ENCODE measurements around the gene PIPOX.

PIPOX gene

DNA sequence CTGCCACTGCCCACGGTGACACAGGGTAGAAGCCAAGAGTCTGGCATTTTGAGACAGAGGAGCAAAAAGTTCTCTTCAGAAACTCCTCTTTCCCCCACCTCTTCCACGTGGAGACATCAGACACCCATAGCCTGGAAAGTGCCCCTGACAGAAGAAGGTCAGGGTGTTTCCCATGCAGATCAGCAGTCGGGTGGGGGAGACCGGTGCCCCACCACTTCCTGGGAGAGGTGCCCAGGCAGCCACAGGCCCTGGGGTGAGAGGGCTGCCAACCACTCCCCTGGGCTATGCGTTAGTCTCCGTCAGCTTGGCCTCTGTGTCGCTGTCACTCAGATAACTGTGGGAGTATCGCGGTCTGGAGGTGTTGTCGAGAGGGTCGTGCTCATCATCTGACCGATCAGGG lies 31.5 kb downstream of the PIPOX start:
- Histone ChIP-seq H2AFZ (ENCODE audit: low read length, unreplicated experiment) (no peak overlapping the region), H3K79me2 (ENCODE audit: control insufficient read depth, insufficient read depth, low read length, unreplicated experiment) (no peaks in the 10 kb centered on the region), H3K4me1 (ENCODE audit: control insufficient read depth, insufficient read depth, low read length, unreplicated experiment) (peaks cover 13% of the 10 kb centered on the region), H3K27me3 (ENCODE audit: insufficient read depth, low read length) (peaks cover 28% of the 10 kb centered on the region), H3K27ac (ENCODE audit: low read depth, low read length) (no peak overlapping the region), H3K4me3 (ENCODE audit: low read depth, low read length) (no peak overlapping the region), H3K36me3 (ENCODE audit: insufficient read depth, low read length) (no peaks in the 10 kb centered on the region)

DNA sequence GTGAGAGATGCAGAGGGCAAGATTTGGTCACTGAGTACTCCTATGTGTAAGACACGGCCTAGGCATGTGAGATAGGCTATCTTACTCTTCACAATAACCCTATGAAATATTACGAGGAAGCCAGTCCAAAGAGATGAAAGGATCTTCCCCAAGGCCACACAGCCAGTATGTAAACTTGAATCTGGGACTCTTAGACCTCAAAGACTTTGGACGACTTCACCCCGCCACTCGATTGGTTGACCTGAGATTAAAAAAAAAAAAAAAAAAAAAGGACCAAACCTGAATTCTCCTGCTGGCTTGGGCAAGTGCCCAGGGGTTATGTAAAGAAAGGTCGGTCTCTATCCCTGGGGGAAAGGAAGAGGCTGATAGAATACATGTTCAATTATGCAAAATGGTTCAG lies 33.1 kb downstream of the PIPOX start:
- no peaks in the 10 kb centered on the region for H3K79me2 ChIP-seq (ENCODE audit: control insufficient read depth, insufficient read depth, low read length, unreplicated experiment)
- no peak overlapping the region for H3K4me3 ChIP-seq (ENCODE audit: low read depth, low read length)
- H3K4me1 ChIP-seq (ENCODE audit: control insufficient read depth, insufficient read depth, low read length, unreplicated experiment) = peaks cover 13% of the 10 kb centered on the region
- H3K36me3 ChIP-seq (ENCODE audit: insufficient read depth, low read length) = no peaks in the 10 kb centered on the region
- H2AFZ ChIP-seq (ENCODE audit: low read length, unreplicated experiment) = no peak overlapping the region
- peaks cover 15% of the 10 kb centered on the region; the same call in 1 of the 2 replicates for H3K27me3 ChIP-seq (ENCODE audit: insufficient read depth, low read length)
- H3K27ac ChIP-seq (ENCODE audit: low read depth, low read length) = no peak overlapping the region

DNA sequence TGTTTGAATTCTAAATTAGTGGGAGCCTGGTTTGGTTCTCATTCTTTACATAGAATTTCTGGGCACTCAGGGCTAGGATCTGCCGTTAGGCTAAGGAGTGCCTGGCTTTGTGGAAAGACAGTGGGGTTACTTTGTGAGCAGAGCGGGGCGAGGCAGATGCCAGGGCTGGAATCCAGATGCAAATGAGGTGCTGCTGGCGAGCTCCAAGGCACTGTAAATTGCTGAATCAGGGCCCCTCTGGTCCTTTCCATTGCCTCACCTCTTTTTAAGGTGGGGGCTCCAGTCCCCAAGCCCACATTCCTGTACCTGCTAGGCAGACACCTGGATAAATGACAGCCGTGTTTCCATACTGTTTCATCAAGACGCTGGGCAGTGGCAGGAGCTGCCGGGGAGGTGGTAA lies 33.8 kb downstream of the PIPOX start:
- peaks cover 13% of the 10 kb centered on the region for H3K4me1 ChIP-seq (ENCODE audit: control insufficient read depth, insufficient read depth, low read length, unreplicated experiment)
- H3K79me2 ChIP-seq (ENCODE audit: control insufficient read depth, insufficient read depth, low read length, unreplicated experiment) = no peaks in the 10 kb centered on the region
- H3K4me3 ChIP-seq (ENCODE audit: low read depth, low read length) = no peak overlapping the region
- no peaks in the 10 kb centered on the region for H3K36me3 ChIP-seq (ENCODE audit: insufficient read depth, low read length)
- H3K27me3 ChIP-seq (ENCODE audit: insufficient read depth, low read length) = peaks cover 10% of the 10 kb centered on the region; the same call in 1 of the 2 replicates
- no peak overlapping the region for H2AFZ ChIP-seq (ENCODE audit: low read length, unreplicated experiment)
- no peak overlapping the region for H3K27ac ChIP-seq (ENCODE audit: low read depth, low read length)

DNA sequence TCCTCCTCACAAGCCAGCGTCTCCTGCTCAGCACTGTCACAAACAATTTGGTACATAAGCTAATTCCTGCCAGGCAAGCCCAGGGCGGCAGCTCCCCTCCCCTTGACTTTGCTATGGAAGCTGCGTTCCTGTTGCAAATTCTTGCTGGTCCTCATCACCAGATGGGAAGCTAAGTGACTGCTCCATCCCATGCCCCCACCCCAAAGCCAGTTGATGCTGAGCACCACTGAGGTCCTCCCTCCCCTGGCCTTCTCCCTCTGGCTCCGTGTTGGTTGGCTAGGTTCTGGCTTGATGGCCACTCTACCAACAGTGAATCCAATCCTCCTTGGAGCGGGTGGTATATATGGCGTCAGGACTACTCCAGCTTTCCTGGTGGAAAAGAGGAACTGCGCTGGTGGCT lies 34.4 kb downstream of the PIPOX start:
- Histone ChIP-seq H3K27me3 (ENCODE audit: insufficient read depth, low read length) (peaks cover 10% of the 10 kb centered on the region; the same call in 1 of the 2 replicates), H3K27ac (ENCODE audit: low read depth, low read length) (no peak overlapping the region), H3K36me3 (ENCODE audit: insufficient read depth, low read length) (no peaks in the 10 kb centered on the region; the same call in 1 of the 2 replicates), H3K4me1 (ENCODE audit: control insufficient read depth, insufficient read depth, low read length, unreplicated experiment) (peaks cover 13% of the 10 kb centered on the region), H3K79me2 (ENCODE audit: control insufficient read depth, insufficient read depth, low read length, unreplicated experiment) (no peaks in the 10 kb centered on the region), H3K4me3 (ENCODE audit: low read depth, low read length) (no peak overlapping the region), H2AFZ (ENCODE audit: low read length, unreplicated experiment) (no peak overlapping the region)

DNA sequence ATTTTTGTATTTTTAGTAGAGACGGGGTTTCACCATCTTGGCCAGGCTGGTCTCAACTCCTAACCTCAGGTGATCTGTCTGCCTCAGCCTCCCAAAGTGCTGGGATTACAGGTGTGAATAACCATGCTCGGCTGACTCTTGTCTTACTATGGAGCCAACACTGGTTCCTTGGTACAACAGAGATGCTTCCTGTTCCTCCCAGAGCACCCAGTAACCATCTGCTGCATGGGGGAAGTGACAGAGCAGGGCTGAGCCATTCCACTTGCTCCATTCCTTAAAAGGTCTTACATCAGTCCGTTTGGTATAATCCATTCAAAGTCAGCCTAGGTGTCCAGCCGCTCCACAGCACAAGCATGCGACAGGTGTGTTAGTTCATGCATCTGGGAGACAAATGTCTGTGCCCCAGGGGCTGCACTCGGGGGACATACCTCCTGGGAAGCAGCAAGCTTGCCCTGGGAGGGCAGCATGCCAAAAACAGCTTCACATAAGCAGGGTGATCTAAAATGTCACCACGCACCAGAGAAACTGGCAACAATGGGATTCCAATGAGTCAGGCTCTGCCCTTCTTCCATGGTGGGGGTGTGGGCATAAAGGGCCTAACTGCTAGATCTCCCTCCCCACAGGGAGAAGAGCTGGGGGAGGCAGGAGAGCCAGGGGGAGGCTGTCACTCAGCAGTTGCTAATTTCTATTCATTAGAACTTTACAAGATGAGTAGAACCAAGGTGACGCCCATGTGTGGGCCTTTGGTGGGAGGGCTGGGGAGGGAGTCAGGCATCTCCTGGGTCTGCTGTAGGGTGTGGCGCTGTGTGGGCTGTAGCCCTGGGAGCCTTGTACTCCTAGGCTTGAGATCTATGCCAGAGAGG lies 35.5 kb downstream of the PIPOX start:
- no peak overlapping the region for H3K27ac ChIP-seq (ENCODE audit: low read depth, low read length)
- no peaks in the 10 kb centered on the region for H3K79me2 ChIP-seq (ENCODE audit: control insufficient read depth, insufficient read depth, low read length, unreplicated experiment)
- peaks cover 13% of the 10 kb centered on the region for H3K4me1 ChIP-seq (ENCODE audit: control insufficient read depth, insufficient read depth, low read length, unreplicated experiment)
- no peak overlapping the region for H3K4me3 ChIP-seq (ENCODE audit: low read depth, low read length)
- peaks cover under 1% of the 10 kb centered on the region; the same call in 1 of the 2 replicates for H3K27me3 ChIP-seq (ENCODE audit: insufficient read depth, low read length)
- no peaks in the 10 kb centered on the region; the same call in 1 of the 2 replicates for H3K36me3 ChIP-seq (ENCODE audit: insufficient read depth, low read length)
- H2AFZ ChIP-seq (ENCODE audit: low read length, unreplicated experiment) = no peak overlapping the region

DNA sequence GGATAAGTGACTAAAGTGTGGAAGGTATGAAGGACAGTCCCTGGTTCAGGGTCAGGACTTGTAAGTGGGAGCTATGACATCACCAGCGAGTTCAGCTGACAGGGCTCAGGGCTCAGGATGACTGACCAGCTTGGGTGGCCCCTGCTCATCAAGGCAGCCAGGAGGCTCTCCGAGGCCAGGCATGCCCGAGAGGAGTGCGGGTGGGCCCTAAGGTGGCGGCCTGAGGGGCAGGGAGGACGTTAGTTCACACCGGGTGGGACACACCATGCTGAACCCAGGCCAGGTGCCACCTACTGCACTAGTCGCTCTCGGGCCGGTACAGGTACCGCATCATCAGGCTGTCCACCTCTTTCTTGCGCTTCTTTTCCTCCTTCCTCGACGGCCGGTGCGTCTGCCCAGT lies 36.5 kb downstream of the PIPOX start:
- Histone ChIP-seq H2AFZ (ENCODE audit: low read length, unreplicated experiment) (no peak overlapping the region), H3K4me1 (ENCODE audit: control insufficient read depth, insufficient read depth, low read length, unreplicated experiment) (peaks cover 13% of the 10 kb centered on the region), H3K79me2 (ENCODE audit: control insufficient read depth, insufficient read depth, low read length, unreplicated experiment) (no peaks in the 10 kb centered on the region), H3K27ac (ENCODE audit: low read depth, low read length) (no peak overlapping the region), H3K36me3 (ENCODE audit: insufficient read depth, low read length) (no peaks in the 10 kb centered on the region; the same call in 1 of the 2 replicates), H3K4me3 (ENCODE audit: low read depth, low read length) (no peak overlapping the region), H3K27me3 (ENCODE audit: insufficient read depth, low read length) (no peaks in the 10 kb centered on the region)

DNA sequence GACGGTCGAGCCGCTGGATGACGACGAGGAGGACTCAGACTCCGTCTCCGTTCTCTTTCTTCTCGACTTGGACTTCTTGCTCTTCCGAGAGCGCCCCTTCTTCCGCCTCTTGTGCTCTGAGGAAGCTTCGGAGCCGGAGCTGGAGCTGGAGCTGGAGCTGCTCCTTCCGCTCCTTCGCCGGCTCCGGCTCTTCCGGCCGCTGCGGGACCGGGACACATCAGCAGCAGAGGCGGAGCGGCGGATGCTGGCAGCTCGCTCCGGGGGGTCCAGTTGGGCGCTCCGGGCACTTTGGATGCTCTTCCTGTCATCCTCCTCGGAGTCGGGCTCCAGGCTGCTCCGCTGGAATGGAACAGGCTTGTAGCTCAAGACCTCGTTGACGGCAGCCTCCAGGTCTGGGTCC lies 36.9 kb downstream of the PIPOX start:
- Histone ChIP-seq H3K79me2 (ENCODE audit: control insufficient read depth, insufficient read depth, low read length, unreplicated experiment) (no peaks in the 10 kb centered on the region), H3K4me3 (ENCODE audit: low read depth, low read length) (no peak overlapping the region), H3K27me3 (ENCODE audit: insufficient read depth, low read length) (no peaks in the 10 kb centered on the region), H3K27ac (ENCODE audit: low read depth, low read length) (no peak overlapping the region), H3K4me1 (ENCODE audit: control insufficient read depth, insufficient read depth, low read length, unreplicated experiment) (peaks cover 13% of the 10 kb centered on the region), H2AFZ (ENCODE audit: low read length, unreplicated experiment) (no peak overlapping the region), H3K36me3 (ENCODE audit: insufficient read depth, low read length) (no peaks in the 10 kb centered on the region; the same call in 1 of the 2 replicates)

DNA sequence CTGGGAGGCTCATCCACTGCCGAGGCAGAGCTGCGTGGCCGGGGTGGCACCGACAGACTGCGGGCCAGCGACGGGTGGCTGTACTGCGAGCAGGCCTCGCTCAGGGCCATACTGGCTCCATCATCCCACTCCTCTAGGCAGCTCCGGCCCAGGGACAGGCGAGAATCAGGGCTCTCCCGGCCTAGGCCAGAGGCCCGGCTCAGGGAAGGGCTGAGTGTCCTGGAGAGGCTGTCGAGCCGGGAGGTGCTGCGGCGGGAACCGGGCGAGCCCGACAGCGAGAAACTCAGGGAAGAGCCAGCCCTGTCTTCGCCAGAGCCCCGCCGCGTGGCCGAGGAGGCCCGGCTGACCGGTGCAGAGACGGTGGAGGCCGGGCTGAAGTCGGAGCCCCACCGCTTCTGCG lies 37.4 kb downstream of the PIPOX start:
- Histone ChIP-seq H3K36me3 (ENCODE audit: insufficient read depth, low read length) (no peaks in the 10 kb centered on the region; the same call in 1 of the 2 replicates), H3K4me1 (ENCODE audit: control insufficient read depth, insufficient read depth, low read length, unreplicated experiment) (peaks cover 13% of the 10 kb centered on the region)

DNA sequence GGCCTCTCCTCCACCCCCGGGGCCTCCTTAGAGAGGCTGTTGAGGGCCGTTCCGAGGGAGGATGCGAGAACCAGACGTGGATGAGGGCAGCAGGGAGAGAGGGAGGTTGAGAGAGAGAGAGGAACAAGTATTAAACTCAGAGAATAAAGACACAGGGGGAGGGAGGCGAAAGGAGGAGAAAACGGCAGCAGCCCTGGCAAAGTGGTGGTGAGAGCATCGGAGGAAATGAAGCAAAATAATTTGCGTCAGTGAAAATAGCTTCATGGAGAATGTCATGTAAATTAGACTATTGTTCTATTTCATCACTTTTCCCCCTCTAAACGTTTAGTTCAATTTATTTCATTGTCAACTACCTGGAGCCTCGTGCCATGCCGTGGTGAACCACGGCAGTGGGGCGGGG lies 38.0 kb downstream of the PIPOX start:
- H3K27ac ChIP-seq (ENCODE audit: low read depth, low read length) = no peak overlapping the region
- H3K36me3 ChIP-seq (ENCODE audit: insufficient read depth, low read length) = no peaks in the 10 kb centered on the region; the same call in 1 of the 2 replicates
- no peaks in the 10 kb centered on the region for H3K79me2 ChIP-seq (ENCODE audit: control insufficient read depth, insufficient read depth, low read length, unreplicated experiment)
- no peaks in the 10 kb centered on the region for H3K27me3 ChIP-seq (ENCODE audit: insufficient read depth, low read length)
- no peak overlapping the region for H2AFZ ChIP-seq (ENCODE audit: low read length, unreplicated experiment)
- peaks cover 13% of the 10 kb centered on the region for H3K4me1 ChIP-seq (ENCODE audit: control insufficient read depth, insufficient read depth, low read length, unreplicated experiment)
- H3K4me3 ChIP-seq (ENCODE audit: low read depth, low read length) = no peak overlapping the region

More for the DNA sequence above, 37.4 kb downstream of the PIPOX start:
- Histone ChIP-seq H2AFZ (ENCODE audit: low read length, unreplicated experiment) (no peak overlapping the region), H3K4me3 (ENCODE audit: low read depth, low read length) (no peak overlapping the region), H3K79me2 (ENCODE audit: control insufficient read depth, insufficient read depth, low read length, unreplicated experiment) (no peaks in the 10 kb centered on the region), H3K27me3 (ENCODE audit: insufficient read depth, low read length) (no peaks in the 10 kb centered on the region), H3K27ac (ENCODE audit: low read depth, low read length) (no peak overlapping the region)

DNA sequence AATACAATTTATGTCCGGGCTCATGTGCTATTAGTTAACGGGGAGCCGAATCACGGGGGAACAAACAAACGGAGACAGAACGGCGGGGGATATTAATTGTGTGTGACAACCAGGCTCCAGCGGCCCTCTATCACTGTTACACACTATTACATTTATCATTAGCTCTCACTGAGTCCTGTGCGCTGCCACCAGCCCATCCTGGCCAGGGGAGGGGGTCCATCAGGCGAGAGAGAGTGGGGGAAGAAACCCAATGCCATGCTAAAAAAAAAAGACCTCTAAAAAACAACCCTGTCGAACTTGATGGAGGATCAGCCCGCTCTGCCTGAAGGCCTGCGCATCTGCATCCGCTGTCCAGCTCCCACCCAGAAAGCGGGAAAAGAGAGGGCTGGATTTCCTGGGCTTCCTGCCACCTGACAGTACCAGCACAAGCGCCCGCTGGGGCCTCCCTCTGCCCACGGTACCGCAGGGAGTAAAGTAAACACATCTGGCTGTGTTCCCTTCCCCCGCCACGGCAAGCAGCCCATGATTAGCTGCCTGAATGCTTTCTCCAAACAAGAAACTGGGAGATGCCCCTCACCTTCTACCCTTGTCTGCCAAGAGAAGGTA lies 41.7 kb downstream of the PIPOX start:
- Histone ChIP-seq H3K27me3 (ENCODE audit: insufficient read depth, low read length) (no peaks in the 10 kb centered on the region), H3K36me3 (ENCODE audit: insufficient read depth, low read length) (no peaks in the 10 kb centered on the region; the same call in 1 of the 2 replicates), H3K4me1 (ENCODE audit: control insufficient read depth, insufficient read depth, low read length, unreplicated experiment) (no peaks in the 10 kb centered on the region), H3K27ac (ENCODE audit: low read depth, low read length) (no peak overlapping the region), H2AFZ (ENCODE audit: low read length, unreplicated experiment) (no peak overlapping the region), H3K4me3 (ENCODE audit: low read depth, low read length) (no peak overlapping the region), H3K79me2 (ENCODE audit: control insufficient read depth, insufficient read depth, low read length, unreplicated experiment) (no peaks in the 10 kb centered on the region)

DNA sequence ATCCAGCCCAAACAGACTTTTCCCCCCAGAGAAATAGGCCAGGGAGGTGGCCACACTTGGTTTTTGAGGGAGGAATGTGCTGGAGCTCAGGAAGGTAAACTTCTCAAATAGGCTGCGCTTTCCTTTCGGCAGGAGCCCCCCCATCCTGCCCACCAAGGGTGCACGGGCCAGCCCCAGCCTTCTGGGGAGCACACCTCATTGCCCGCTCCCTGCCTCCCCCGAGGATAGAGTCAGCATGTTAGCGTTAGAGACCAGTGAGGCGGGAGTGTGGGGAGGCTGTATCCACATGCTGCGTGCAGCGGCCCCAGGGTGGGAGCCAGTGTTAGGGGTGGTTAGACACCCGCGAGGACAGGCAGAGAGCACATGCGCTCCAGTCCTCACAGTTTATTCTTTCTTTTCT lies 42.3 kb downstream of the PIPOX start:
- Histone ChIP-seq H3K27me3 (ENCODE audit: insufficient read depth, low read length) (no peaks in the 10 kb centered on the region), H3K4me1 (ENCODE audit: control insufficient read depth, insufficient read depth, low read length, unreplicated experiment) (no peaks in the 10 kb centered on the region), H3K4me3 (ENCODE audit: low read depth, low read length) (no peak overlapping the region), H3K27ac (ENCODE audit: low read depth, low read length) (no peak overlapping the region), H3K79me2 (ENCODE audit: control insufficient read depth, insufficient read depth, low read length, unreplicated experiment) (no peaks in the 10 kb centered on the region), H2AFZ (ENCODE audit: low read length, unreplicated experiment) (no peak overlapping the region), H3K36me3 (ENCODE audit: insufficient read depth, low read length) (no peaks in the 10 kb centered on the region; the same call in 1 of the 2 replicates)

All from ACC112 (cell line).